Type B pancreatic cell (in vitro differentiated cells): Measurements from ENCODE around the gene GLT6D1. TPM values are rescaled to one million over a fixed set of nuclear protein-coding genes. Genes with fewer than 3 reads are reported as not detected.
A peak's percentile ranks its signal among the peaks of the same experiment; 100 is the strongest.

ENCODE experiments used
- DNase-seq: peaks from one replicate; pipeline ENCODE4 v3.0.0; 2021; ENCODE audit warnings: mixed read lengths; ENCODE audit not compliant: unreplicated experiment; ENCODE audit errors: extremely low spot score
- H3K27ac Mint-ChIP-seq: 2 replicates; pipeline ENCODE4 v1.8.0; 2021; ENCODE audit warnings: mild to moderate bottlenecking, mixed read lengths
- H3K27me3 Mint-ChIP-seq: 2 replicates; pipeline ENCODE4 v1.8.0; 2021; ENCODE audit warnings: mixed read lengths
- H3K36me3 Mint-ChIP-seq: 2 replicates; pipeline ENCODE4 v1.8.0; 2021; ENCODE audit warnings: mixed read lengths
- H3K4me1 Mint-ChIP-seq: one replicate; pipeline ENCODE4 v1.8.0; 2021; ENCODE audit warnings: mixed read lengths; ENCODE audit not compliant: unreplicated experiment
- H3K4me3 Mint-ChIP-seq: 2 replicates; pipeline ENCODE4 v1.8.0; 2021; ENCODE audit warnings: mild to moderate bottlenecking, mixed read lengths
- H3K9me3 Mint-ChIP-seq: 2 replicates; pipeline ENCODE4 v1.8.0; 2021; ENCODE audit warnings: mixed read lengths
- total RNA-seq: library from RNA; stranded (reverse); gene quantifications from 2 replicates; pipeline ENCODE4 v1.2.1, GENCODE V29; 2021; ENCODE audit warnings: low replicate concordance
- TF ChIP-seq, protein P1 (sequence below): fragments of 200-600 bp; sonication (generic); conservative IDR thresholded peaks from 2 replicates; pipeline ENCODE4 v1.5.0; 2021; ENCODE audit warnings: antibody characterized with exemption, mild to moderate bottlenecking

GLT6D1 gene
- total RNA-seq, 1 donor from 2014 or later = not detected

DNA sequence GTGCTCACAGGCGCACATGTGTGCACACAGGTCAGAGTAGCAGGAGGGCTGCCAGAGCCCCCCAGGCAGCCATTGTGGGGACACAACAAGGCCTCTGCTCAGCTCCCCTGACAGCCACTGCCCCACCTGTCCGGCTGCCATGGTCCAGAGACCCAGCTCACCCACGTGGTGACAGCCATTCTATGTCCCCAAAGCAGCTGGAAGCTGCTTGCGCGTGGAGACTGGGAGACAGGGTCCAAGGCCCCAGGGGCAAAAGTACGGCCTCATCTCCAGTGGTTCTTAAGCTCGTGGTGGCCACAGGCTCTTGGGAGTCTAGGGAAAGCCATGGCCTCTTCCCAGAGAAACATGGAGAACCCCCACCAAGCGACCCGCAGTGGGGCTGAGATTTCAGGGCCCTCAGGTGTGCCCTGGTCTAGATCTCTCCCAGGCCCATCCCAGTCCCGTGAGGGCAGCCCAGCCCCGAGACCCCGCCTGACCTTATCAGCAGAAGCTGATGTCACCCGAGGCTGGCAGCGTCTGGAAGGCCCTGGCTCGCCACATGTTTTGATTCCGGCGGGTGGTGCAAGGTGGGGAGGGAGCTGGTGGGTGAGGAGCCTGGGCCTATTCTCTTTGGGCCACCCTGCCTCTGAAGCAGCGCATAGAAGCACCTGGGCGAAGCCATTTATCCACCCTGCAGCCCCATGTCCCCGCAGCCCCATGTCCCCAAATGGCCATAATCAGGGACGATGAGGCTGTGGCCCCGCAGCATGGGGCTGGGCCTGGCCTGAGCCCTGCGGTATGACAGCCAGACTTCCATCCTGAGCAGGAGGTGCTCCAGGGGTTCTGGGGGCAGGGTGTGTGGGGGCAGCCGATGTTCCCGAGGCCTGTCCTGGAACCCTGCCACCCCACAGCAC, 31.7 kb downstream of the GLT6D1 start:
- Mint-ChIP-seq H3K27ac (no peak overlapping the region), H3K4me1 (no peaks in the 10 kb centered on the region), H3K4me3 (no peak overlapping the region), H3K36me3 (no peaks in the 10 kb centered on the region), H3K27me3 (no peaks in the 10 kb centered on the region), H3K9me3 (no peaks in the 10 kb centered on the region)
- DNase-seq = peak; percentile 66
- TF ChIP-seq, protein P1, sequence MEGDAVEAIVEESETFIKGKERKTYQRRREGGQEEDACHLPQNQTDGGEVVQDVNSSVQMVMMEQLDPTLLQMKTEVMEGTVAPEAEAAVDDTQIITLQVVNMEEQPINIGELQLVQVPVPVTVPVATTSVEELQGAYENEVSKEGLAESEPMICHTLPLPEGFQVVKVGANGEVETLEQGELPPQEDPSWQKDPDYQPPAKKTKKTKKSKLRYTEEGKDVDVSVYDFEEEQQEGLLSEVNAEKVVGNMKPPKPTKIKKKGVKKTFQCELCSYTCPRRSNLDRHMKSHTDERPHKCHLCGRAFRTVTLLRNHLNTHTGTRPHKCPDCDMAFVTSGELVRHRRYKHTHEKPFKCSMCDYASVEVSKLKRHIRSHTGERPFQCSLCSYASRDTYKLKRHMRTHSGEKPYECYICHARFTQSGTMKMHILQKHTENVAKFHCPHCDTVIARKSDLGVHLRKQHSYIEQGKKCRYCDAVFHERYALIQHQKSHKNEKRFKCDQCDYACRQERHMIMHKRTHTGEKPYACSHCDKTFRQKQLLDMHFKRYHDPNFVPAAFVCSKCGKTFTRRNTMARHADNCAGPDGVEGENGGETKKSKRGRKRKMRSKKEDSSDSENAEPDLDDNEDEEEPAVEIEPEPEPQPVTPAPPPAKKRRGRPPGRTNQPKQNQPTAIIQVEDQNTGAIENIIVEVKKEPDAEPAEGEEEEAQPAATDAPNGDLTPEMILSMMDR = no peak

DNA sequence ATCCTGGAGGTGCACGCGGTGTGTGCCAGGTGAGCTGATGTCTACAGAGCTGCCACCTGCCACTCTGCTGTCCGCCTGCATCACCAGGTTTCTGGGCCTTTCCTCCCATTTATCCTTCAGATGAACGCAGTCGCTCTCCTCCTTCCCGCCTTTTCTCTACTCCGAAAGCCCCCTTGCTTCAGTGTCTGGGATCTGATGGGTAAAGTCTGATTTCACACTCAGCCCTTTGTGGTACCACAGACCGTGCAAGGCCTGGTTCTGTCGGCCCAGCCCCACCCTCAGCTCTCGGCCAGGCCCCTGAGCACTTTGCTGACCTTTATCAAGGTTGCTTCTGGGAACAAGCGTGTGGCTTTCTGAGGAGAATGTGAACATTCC, 32.5 kb downstream of the GLT6D1 start:
- no peaks in the 10 kb centered on the region for H3K4me1 Mint-ChIP-seq
- H3K27ac Mint-ChIP-seq = no peak overlapping the region
- H3K9me3 Mint-ChIP-seq = no peaks in the 10 kb centered on the region
- H3K4me3 Mint-ChIP-seq = no peak overlapping the region
- H3K36me3 Mint-ChIP-seq = no peaks in the 10 kb centered on the region
- H3K27me3 Mint-ChIP-seq = no peaks in the 10 kb centered on the region
- TF ChIP-seq, protein P1 = no peak
- peak; percentile 61 for DNase-seq

DNA sequence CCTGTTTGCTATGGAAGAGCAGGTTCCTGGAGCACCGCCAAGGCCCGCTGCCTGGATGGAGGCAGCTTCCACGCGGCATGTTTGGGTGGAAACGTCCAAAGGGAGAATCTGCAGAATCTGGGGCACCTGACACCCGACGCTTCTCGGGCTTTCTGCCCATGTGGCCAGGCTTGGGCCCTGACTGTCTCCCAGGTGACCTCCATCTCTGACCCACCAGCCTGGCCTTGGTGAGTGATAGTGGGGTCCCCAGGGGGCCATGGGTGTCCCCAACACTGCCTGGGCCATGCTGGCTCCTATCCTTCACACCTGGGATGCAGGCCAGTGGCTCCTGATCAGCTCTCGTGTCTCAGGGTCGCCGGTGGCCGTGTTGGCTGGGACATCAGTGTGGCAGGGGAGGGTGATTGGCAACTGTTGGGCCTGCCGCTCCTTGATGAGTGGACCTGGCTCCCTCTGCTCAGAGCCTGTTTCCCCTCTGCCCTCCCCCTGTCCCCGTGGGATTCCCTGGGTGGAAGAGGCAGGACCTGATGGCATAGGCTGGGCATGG, 34.0 kb downstream of the GLT6D1 start:
- no peak overlapping the region for H3K4me3 Mint-ChIP-seq
- no peaks in the 10 kb centered on the region for H3K4me1 Mint-ChIP-seq
- no peaks in the 10 kb centered on the region for H3K36me3 Mint-ChIP-seq
- TF ChIP-seq, protein P1 = no peak
- DNase-seq = peak; percentile 55
- peaks cover 5% of the 10 kb centered on the region for H3K27me3 Mint-ChIP-seq
- H3K27ac Mint-ChIP-seq = no peak overlapping the region
- H3K9me3 Mint-ChIP-seq = no peaks in the 10 kb centered on the region

DNA sequence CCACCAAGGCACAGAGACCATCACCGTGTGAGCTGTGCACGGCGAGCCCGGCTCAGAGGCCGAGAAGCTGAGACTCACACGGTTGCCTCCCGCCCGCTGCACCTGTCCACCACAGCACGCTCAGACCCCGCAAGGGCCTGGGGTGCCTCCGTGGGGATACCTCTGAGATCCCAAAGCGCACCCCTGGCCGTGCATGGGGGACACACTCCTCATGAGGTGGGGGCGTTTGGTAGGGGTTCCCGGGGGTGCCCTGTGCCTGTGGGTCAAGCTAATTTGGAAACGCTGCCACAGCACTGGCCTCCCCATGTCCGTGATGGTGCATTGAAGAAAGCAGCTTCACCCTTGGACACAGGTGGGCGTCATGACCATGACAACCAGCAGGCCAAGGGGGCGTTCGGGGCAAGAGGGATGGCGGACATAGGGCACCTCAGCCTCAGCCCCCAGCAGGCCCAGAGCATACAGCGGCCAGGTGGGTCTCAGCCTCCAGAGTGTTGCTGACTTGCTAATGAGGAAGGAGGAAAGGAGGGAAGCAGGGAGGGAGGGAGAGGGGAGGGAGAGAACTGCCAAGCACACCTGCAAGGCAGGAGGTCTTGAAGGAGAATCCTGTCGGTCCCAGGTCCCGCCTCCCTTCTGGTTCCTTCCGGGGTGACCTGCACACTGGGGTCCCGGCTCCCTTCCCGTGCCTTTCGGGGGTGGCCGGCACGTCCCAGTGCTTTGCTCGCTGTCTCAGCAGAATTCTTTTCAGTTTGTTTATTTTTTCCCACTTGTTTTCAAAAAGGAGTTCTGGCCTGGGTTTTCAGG, 34.7 kb downstream of the GLT6D1 start:
- Mint-ChIP-seq H3K36me3 (no peaks in the 10 kb centered on the region), H3K27ac (no peak overlapping the region), H3K27me3 (peaks cover 9% of the 10 kb centered on the region), H3K4me3 (no peak overlapping the region), H3K4me1 (no peaks in the 10 kb centered on the region), H3K9me3 (no peaks in the 10 kb centered on the region)
- TF ChIP-seq, protein P1 = no peak
- DNase-seq = peak; percentile 62

DNA sequence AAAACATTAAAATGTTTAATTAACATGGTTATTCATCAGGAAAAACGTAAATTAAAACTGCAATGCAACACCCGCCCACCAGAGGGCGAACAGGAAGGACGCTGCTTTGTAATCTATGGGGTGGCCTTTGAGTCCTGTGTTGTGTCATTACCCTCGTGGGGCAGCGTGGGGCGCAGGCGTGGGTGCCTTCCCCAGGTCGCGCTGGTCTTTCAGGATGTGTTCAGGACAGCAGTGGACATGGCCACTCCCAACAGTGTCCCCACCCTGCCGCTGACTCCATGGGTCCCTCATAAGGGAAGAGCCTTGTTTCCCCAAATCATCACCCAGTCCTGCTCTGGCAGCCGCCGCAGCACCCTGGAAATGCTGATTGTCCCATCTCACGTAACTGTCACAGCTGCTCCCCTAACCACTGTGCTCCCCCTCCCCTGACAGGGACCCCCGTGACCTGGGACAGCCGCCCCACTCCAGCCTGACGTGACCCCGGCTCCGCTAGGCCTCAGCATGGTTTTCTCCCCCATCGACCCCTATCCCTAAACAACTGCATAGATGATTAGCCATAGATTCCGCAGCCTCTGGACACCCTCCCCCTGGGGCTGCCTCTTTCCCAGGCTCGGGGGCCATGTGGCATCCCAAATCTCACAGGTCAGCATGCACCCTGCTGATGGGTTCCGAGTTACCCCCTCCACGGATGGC, 36.4 kb downstream of the GLT6D1 start:
- DNase-seq = no peak
- Mint-ChIP-seq H3K27me3 (peaks cover 14% of the 10 kb centered on the region), H3K4me1 (no peaks in the 10 kb centered on the region), H3K36me3 (no peaks in the 10 kb centered on the region), H3K27ac (no peak overlapping the region), H3K9me3 (no peaks in the 10 kb centered on the region), H3K4me3 (no peak overlapping the region)
- TF ChIP-seq, protein P1 = peak; percentile 82
